Spinal cord (tissue), 4 donors: Measurements from ENCODE around the gene ANXA6. TPM values are rescaled to one million over a fixed set of nuclear protein-coding genes. Genes with fewer than 3 reads are reported as not detected.

Source experiments
- polyA plus RNA-seq, 2 donors: library from polyadenylated mRNA; unstranded; fragments of 120-200 nt; gene quantifications; one replicate each; pipeline ENCODE4 v1.2.1, GENCODE V29; 2013; ENCODE audit not compliant: insufficient read length in 2 of 2
- total RNA-seq, 2 donors: library from RNA; depleted of rRNA in 1 of 2; stranded (reverse); fragments of 120-200 nt in 1 of 2; fragments of >200 nt in 1 of 2; gene quantifications; one replicate each; pipeline versions ENCODE4 v1.2.3 to v1.2.4, GENCODE V29; 2013 to 2014

The ANXA6 gene
- total and polyA plus RNA-seq, 4 donors = 215 to 301 (median 271) TPM

Other genes with a start within 250 kb of the ANXA6 start
- 10 to 100 TPM; 22.7 to 42.0 TPM for gene GPX3, start 137.2 kb downstream of the ANXA6 start, total RNA-seq
- gene GPX3, start 137.2 kb downstream of the ANXA6 start, polyA plus RNA-seq = 10 to 100 TPM; 25.5 to 41.6 TPM
- 10 to 100 TPM; 25.5 to 63.7 TPM for gene TNIP1, start 76.7 kb downstream of the ANXA6 start, total RNA-seq
- gene TNIP1, start 76.7 kb downstream of the ANXA6 start, polyA plus RNA-seq = 10 to 100 TPM; 51.9 to 52.9 TPM
- 1 to 10 TPM; 2.4 to 4.5 TPM for gene CCDC69, start 66.3 kb upstream of the ANXA6 start, total RNA-seq
- 1 to 10 TPM; 4.3 to 7.1 TPM for gene CCDC69, start 66.3 kb upstream of the ANXA6 start, polyA plus RNA-seq
- 10 to 100 TPM; 39.7 to 59.2 TPM for gene GM2A, start 95.4 kb upstream of the ANXA6 start, total RNA-seq
- 10 to 100 TPM; 44.8 to 51.3 TPM for gene GM2A, start 95.4 kb upstream of the ANXA6 start, polyA plus RNA-seq
- gene SLC36A3, start 146.0 kb upstream of the ANXA6 start, total RNA-seq = not detected
- not detected for gene SLC36A3, start 146.0 kb upstream of the ANXA6 start, polyA plus RNA-seq
- under 1 TPM; 0.06 to 0.30 TPM for gene SLC36A2, start 189.8 kb upstream of the ANXA6 start, total RNA-seq
- gene SLC36A2, start 189.8 kb upstream of the ANXA6 start, polyA plus RNA-seq = under 1 TPM in 1 of 2 donors, not detected in 1; 0.24 TPM